Sciatic nerve (tissue), 2 donors: Measurements from ENCODE around the gene WSCD2. TPM values are rescaled to one million over a fixed set of nuclear protein-coding genes. Genes with fewer than 3 reads are reported as not detected.

Experiments used
- ATAC-seq: fragments of 200-7000 bp; cut with Tn5 transposase; one replicate; pipeline ENCODE4 v1.9.1; 2020; ENCODE audit warnings: mild to moderate bottlenecking, moderate library complexity
- DNase-seq: peaks from one replicate; pipeline ENCODE4 v3.0.0-alpha.2; 2020; ENCODE audit warnings: low spot score
- intact Hi-C: fragments of 100-400 bp; cut with DNase I; formaldehyde crosslinking; loops from one replicate; pipeline ENCODE4 v1.14.2; 2022
- total RNA-seq: library from RNA; stranded (reverse); fragmentation: NEBNext Ultra II Directional; extraction: Animal tissue kit (Norgen Biotek cat#: 25700); gene quantifications from one replicate; pipeline ENCODE4 v1.2.1, GENCODE V29; 2021
- donor health status: DM: no; HTN: no; CAD: no.
- donor health status: DM: no; HTN: no; CAD: no.

Gene WSCD2
- total RNA-seq, 1 donor from 2014 or later, result 33.0 TPM

- intact Hi-C loops, result no loop called here
- ATAC-seq (no peak), DNase-seq (no peak)
Measured at GRCh38 chr12:108270035-108270848, 141.2 kb downstream of the WSCD2 start.

- intact Hi-C loops, result no loop called here
- DNase-seq (no peak), ATAC-seq (no peak)
Measured at GRCh38 chr12:108270849-108271143, 141.7 kb downstream of the WSCD2 start.

DNA sequence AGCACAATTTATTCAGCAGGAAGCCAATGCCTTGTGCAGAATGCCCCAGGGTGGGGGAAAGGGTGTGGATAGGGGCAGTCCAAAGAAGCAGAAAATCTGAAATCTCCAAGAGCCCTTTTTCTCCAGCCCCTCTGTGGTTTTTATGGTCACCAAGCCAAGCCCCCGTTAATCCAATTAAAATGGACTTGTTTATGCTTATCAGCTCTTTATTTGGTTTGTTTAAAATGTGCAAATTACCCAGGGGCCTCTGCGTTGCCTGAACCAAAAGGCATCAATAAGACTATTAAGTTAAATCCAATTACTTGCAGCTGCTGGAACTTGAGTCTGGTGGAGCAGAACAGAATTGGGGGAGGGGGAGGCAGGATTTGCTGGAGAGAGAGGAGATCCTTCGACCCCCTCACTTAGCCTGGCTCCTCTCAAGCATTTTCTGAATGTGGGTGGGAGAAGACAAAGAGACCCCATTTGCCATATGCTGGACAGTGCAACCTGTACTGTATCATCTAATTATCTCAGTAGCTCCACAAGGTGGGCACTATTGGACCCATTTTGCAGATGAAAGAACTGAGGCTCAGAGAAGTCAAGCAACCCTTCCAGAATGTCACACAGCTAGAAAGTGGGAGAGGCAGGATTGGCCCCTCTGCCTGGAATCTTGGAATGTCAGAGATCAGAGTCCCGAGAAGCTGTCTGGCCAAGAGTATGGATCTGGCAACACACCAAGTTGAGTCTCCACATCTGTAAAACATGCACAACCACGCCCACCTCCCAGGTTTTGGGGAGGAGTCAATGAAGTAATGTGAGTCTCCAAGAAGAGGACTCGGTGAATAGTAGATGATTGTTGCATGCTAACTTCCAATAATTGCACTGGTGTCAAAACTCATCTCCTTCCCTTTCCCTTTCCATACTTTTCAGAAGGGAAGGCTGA is 143.1 kb downstream of the WSCD2 start:
- DNase-seq, result no peak
- intact Hi-C loops, result no loop called here

DNA sequence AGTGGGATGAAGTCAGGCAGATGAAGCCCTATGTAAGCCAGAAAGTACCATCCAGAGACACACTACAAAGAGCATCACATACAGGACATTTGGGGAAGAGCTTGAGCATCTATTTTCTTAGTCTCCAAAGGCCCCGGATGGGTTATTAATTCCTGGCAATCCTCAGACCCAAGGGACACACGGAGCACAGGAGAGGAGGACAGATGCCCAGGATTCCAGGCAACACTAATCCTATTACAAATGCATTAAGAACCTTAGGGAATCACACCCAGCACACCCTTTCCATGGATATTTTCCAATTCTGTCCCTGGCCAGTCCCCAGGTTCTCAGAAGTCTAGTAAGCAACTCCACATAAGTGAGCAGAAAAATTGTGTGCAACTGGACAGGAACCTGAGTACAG is 144.1 kb downstream of the WSCD2 start:
- DNase-seq, result no peak

More for the DNA sequence above, 143.1 kb downstream of the WSCD2 start:
- ATAC-seq, result no peak

GRCh38 chr12:108277613-108278012 is 148.5 kb downstream of the WSCD2 start:
- DNase-seq (no peak), ATAC-seq (no peak)
- intact Hi-C loops, result no loop called here

More for the DNA sequence above, 144.1 kb downstream of the WSCD2 start:
- intact Hi-C loops, result no loop called here
- no peak for ATAC-seq

- ATAC-seq (no peak), DNase-seq (no peak)
- intact Hi-C loops, result no loop called here
Measured at GRCh38 chr12:108282160-108282559, 153.1 kb downstream of the WSCD2 start.

DNA sequence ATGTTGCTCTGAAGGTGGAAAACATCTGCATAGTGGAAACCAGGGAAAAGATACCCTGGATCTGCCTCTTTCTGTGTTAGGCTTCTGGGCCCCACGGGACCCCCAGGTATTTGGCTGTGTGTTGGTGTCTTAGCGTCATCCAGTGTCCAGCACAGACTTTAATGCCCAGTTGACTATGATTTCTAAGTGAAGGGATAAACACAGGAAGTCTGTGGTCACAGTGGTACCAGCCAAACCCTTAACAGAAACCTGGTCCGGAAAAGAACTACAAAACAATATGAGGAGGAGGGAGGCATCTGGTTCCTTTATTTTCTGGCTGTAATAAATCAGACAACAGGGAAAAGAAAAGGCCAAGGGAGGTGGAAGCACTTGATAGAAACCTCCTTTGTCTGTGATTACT is 153.6 kb downstream of the WSCD2 start:
- intact Hi-C loops, result no loop called here
- ATAC-seq, result peak; percentile 34
- DNase-seq, result no peak

DNA sequence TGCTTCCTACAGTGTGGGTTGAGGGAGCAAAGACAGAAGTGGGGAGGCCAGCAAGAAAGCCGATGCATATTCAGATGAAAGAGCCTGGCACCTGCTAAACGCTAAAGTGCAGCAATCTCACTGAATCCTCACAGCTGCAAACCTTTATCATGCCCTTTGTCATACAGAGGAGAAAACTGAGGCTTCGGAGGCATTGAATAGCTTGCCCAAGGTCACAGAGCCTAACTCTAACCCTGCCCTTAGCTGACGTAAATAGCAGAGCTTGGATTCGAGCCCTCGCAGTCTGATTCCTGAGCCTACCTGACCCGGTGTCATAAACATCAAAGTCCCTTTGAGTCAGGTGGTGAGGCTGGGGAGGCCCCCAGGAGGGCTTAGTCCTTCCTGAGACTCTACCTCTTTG is 155.1 kb downstream of the WSCD2 start:
- no peak for ATAC-seq
- no peak for DNase-seq
- intact Hi-C loops, result no loop called here

DNA sequence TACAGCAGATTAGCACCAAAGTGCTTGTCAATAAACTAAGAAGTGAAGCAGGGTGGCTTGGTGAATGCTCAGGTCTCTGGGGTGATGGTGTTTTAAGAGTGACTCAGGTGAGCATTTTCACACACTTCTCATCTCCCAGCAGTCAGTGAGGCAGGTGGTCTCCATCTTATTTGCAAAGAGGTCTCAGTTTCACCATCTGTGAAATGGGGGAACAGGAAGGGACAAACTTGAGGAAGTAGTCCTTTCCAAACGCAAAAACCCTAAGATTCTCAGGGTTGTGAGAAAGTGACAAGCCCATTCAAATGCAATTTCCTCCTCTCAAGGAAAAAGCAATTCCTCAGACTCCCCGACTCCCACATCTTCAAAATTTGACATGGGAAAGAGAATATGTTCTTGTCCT is 155.9 kb downstream of the WSCD2 start:
- no peak for DNase-seq
- no peak for ATAC-seq

GRCh38 chr12:108287227-108287626 is 158.1 kb downstream of the WSCD2 start:
- DNase-seq (no peak), ATAC-seq (no peak)
- intact Hi-C loops, result no loop called here

More for the DNA sequence above, 155.9 kb downstream of the WSCD2 start:
- intact Hi-C loops, result no loop called here

GRCh38 chr12:108289350-108290161 is 160.5 kb downstream of the WSCD2 start:
- intact Hi-C loops, result no loop called here
- DNase-seq, result no peak
- peak; percentile 80 for ATAC-seq

DNA sequence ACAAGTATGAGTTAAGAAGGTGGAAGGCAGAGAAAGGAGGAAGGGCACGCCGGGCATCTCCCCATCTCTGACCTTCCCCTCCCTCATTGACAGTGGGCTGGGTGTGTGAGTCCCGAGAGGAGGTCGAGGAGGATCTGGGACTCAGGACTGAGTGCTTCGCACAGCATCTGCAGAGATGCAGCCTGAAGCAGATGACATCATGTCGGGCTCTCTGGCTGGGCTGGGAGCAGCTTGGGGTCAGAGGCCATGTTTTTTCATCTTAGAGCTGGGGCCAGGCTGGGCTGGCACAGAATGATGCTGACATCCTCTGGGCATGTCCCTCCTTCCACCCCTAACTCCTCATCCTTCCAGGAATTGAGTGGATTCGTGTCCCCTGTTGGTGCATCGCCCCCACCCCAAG is 166.6 kb downstream of the WSCD2 start:
- DNase-seq (no peak), ATAC-seq (peak; percentile 59)
- intact Hi-C loops, result no loop called here

- DNase-seq (no peak), ATAC-seq (no peak)
- intact Hi-C loops, result no loop called here
Measured at GRCh38 chr12:108296945-108297344, 167.9 kb downstream of the WSCD2 start.

DNA sequence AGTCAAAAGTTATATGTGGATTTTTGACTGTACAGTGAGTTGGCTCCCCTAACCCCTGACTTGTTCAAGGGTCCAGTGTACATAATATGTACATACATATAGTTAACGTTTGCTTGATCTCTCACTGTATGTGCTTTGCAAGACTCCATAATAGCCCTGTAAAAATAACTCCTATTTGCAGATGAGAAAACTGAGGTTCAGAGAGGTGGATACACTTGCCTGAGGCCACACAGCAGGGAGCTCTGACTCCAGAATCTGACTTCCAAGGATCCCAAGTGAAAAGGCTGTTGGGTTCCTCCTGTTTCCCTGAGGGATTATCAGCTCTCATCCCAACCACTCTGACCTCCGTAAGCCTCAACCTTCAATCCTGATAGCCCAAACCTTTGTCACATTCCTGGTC is 168.3 kb downstream of the WSCD2 start:
- no peak for DNase-seq
- no peak for ATAC-seq
- intact Hi-C loops, result no loop called here

DNA sequence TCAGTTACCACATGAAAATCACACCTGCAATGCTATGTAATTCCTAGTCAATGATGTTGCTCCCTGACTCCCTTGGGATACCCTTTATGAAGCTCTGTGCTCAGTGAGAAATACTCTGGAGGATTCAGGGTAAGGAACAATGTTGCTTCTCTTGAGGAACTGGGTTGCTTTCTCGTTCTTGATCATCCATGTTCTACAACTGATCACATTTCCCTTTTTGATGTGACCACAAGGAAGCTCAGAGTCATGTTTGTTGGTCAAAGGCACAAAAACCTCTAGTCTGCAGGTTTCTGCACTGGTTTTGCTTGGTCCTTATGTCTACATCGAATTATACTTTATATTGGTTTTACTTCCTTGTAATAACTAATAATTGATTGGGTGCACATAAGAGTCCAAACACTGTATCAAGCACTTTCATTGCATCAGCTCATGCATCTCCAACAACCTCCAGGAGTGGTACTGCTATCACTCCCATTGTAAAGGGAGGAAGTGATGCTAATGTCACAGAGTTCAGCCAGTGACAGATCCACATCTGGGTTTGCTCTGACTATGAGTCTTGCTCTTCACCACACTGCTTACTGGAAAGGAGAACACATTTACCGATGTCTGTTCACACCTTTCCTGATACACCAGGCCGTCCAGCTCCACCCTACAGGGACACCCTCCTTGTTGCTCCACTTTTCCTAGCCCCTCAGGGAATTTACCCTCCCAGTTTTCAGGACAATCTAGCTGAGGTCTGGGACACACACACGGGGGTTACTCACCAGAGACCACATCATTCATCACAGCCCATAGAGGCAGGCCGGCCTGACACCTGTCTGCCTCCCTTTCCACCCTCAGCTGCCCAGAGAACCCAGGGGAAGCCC is 169.0 kb downstream of the WSCD2 start:
- no peak for DNase-seq
- no peak for ATAC-seq
- intact Hi-C loops, result no loop called here

- intact Hi-C loops, result no loop called here
Measured at GRCh38 chr12:108298761-108299275, 169.7 kb downstream of the WSCD2 start.

DNA sequence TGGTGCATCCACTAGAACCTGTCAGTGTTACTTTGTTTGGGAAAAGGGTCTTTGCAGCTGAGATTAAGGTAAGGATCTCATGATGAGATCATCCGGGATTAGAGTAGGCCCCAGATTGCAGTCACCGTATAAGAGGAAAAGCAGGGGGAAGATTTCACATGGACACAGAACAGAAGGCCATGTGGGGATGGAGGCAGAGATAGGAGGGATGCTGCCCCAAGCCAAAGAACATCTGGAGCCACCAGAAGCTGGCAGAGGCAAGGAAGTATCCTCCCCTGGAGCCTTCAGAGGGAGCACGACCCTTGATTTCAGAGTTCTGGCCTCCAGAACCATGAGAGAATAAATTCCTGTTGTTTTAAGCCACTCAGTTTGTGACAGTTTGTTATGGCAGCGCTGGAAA is 170.4 kb downstream of the WSCD2 start:
- intact Hi-C loops, result no loop called here
- ATAC-seq, result no peak

More at GRCh38 chr12:108298761-108299275, 169.7 kb downstream of the WSCD2 start:
- DNase-seq (no peak), ATAC-seq (no peak)

More for the DNA sequence above, 170.4 kb downstream of the WSCD2 start:
- DNase-seq, result no peak
